H9 (cell line): ENCODE results near the gene TMEM9. TPM values are rescaled to one million over a fixed set of nuclear protein-coding genes. Genes with fewer than 3 reads are reported as not detected.

Source experiments
- DNase-seq: peaks from one replicate; pipeline ENCODE4 v3.0.0-alpha.2; 2017
- H2AFZ ChIP-seq: one replicate; pipeline ENCODE4 v1.6.1; 2013; ENCODE audit warnings: mild to moderate bottlenecking, low read length, control low read depth, moderate library complexity
- H2AK5ac ChIP-seq: 2 replicates; pipeline ENCODE4 v1.6.1; 2013; ENCODE audit warnings: low read length, control low read depth, mixed read lengths; ENCODE audit not compliant: insufficient read length
- H2BK120ac ChIP-seq: one replicate; pipeline ENCODE4 v1.6.1; 2013; ENCODE audit warnings: low read depth, mild to moderate bottlenecking, low read length, control low read depth, inconsistent platforms; ENCODE audit not compliant: poor library complexity, severe bottlenecking
- H2BK12ac ChIP-seq: 2 replicates; pipeline ENCODE4 v1.6.1; 2013; ENCODE audit warnings: low read length, control low read depth, mixed read lengths, low read depth; ENCODE audit not compliant: insufficient read length
- H2BK15ac ChIP-seq: 2 replicates; pipeline ENCODE4 v1.6.1; 2013; ENCODE audit warnings: low read depth, low read length, control low read depth
- H2BK20ac ChIP-seq: one replicate; pipeline ENCODE4 v1.6.1; 2013; ENCODE audit warnings: low read depth, mild to moderate bottlenecking, low read length, control low read depth, inconsistent platforms; ENCODE audit not compliant: poor library complexity, severe bottlenecking
- H2BK5ac ChIP-seq: 2 replicates; pipeline ENCODE4 v1.6.1; 2013; ENCODE audit warnings: low read length, control low read depth, mixed read lengths; ENCODE audit not compliant: insufficient read length
- H3K14ac ChIP-seq: 2 replicates; pipeline ENCODE4 v1.6.1; 2013; ENCODE audit warnings: low read length, control low read depth; ENCODE audit not compliant: insufficient read depth
- H3K18ac ChIP-seq: 2 replicates; pipeline ENCODE4 v1.6.1; 2013; ENCODE audit warnings: low read depth, mild to moderate bottlenecking, mixed read lengths, low read length, control low read depth; ENCODE audit not compliant: insufficient read length
- H3K23ac ChIP-seq: 2 replicates; pipeline ENCODE4 v1.6.1; 2013; ENCODE audit warnings: low read length, control low read depth, mixed read lengths, low read depth; ENCODE audit not compliant: insufficient read length
- H3K23me2 ChIP-seq: 2 replicates; pipeline ENCODE4 v1.6.1; 2013; ENCODE audit warnings: low read depth, mild to moderate bottlenecking, mixed read lengths, low read length, control low read depth; ENCODE audit not compliant: insufficient read length, poor library complexity, severe bottlenecking
- H3K27ac ChIP-seq: 2 replicates; pipeline ENCODE4 v1.5.1; 2013; ENCODE audit warnings: low read length, control low read depth, mixed read lengths, low read depth; ENCODE audit not compliant: insufficient read length
- H3K27me3 ChIP-seq: 2 replicates; pipeline ENCODE4 v1.6.1; 2013; ENCODE audit warnings: low read length, control low read depth, inconsistent platforms; ENCODE audit not compliant: insufficient read depth
- H3K4ac ChIP-seq: 2 replicates; pipeline ENCODE4 v1.6.1; 2013; ENCODE audit warnings: low read depth, mild to moderate bottlenecking, control low read depth, inconsistent platforms, low read length, moderate library complexity
- H3K4me1 ChIP-seq: 2 replicates; pipeline ENCODE4 v1.6.1; 2013; ENCODE audit warnings: low read length, control low read depth, inconsistent platforms; ENCODE audit not compliant: insufficient read depth
- H3K4me2 ChIP-seq: 2 replicates; pipeline ENCODE4 v1.6.1; 2013; ENCODE audit warnings: low read length, control low read depth, mixed read lengths; ENCODE audit not compliant: insufficient read length, insufficient read depth
- H3K56ac ChIP-seq: 2 replicates; pipeline ENCODE4 v1.6.1; 2013; ENCODE audit warnings: low read depth, mild to moderate bottlenecking, mixed read lengths, low read length, control low read depth; ENCODE audit not compliant: insufficient read length
- H3K79me1 ChIP-seq: 2 replicates; pipeline ENCODE4 v1.6.1; 2013; ENCODE audit warnings: low read depth, mild to moderate bottlenecking, moderate library complexity, low read length, control low read depth, inconsistent platforms; ENCODE audit not compliant: insufficient read depth, poor library complexity, severe bottlenecking
- H3K79me2 ChIP-seq: 2 replicates; pipeline ENCODE4 v1.6.1; 2013; ENCODE audit warnings: low read length, control low read depth, inconsistent platforms; ENCODE audit not compliant: insufficient read depth
- H3K9ac ChIP-seq: 2 replicates; pipeline ENCODE4 v1.6.1; 2013; ENCODE audit warnings: low read length, control low read depth, mixed read lengths; ENCODE audit not compliant: insufficient read length; ENCODE audit errors: extremely low read depth
- H3K9me3 ChIP-seq: one replicate; pipeline ENCODE4 v1.6.1; 2013; ENCODE audit warnings: low read depth, low read length, inconsistent platforms; ENCODE audit not compliant: control insufficient read depth
- H3T11ph ChIP-seq: one replicate; pipeline ENCODE4 v1.6.1; 2013; ENCODE audit warnings: mild to moderate bottlenecking, low read length, control low read depth, inconsistent platforms
- H4K20me1 ChIP-seq: one replicate; pipeline ENCODE4 v1.6.1; 2013; ENCODE audit not compliant: control insufficient read depth, insufficient read length, insufficient read depth
- H4K5ac ChIP-seq: 2 replicates; pipeline ENCODE4 v1.6.1; 2013; ENCODE audit warnings: low read depth, mild to moderate bottlenecking, mixed read lengths, low read length, control low read depth; ENCODE audit not compliant: insufficient read length
- H4K8ac ChIP-seq: replicated peaks from 2 replicates; pipeline ENCODE4 v1.6.1; 2013; ENCODE audit warnings: low read length, control low read depth, mixed read lengths, low read depth; ENCODE audit not compliant: insufficient read length
- H4K91ac ChIP-seq: 2 replicates; pipeline ENCODE4 v1.6.1; 2013; ENCODE audit warnings: low read depth, mild to moderate bottlenecking, moderate library complexity, mixed read lengths, low read length, control low read depth; ENCODE audit not compliant: insufficient read length
- H3K27ac Mint-ChIP-seq, 3 experiments: 2 replicates in 2 of 3; 3 replicates in 1 of 3; pipeline ENCODE4 v1.8.0; 2020 to 2021; ENCODE audit warnings: mixed read lengths in 3 of 3, mild to moderate bottlenecking in 1 of 3, moderate library complexity in 1 of 3
- H3K27me3 Mint-ChIP-seq: 2 replicates; pipeline ENCODE4 v1.8.0; 2021; ENCODE audit warnings: low read depth, mild to moderate bottlenecking, moderate library complexity, mixed read lengths
- H3K36me3 Mint-ChIP-seq, 3 experiments: 2 replicates in 2 of 3; 3 replicates in 1 of 3; pipeline ENCODE4 v1.8.0; 2020 to 2021; ENCODE audit warnings: low read depth in 3 of 3, mixed read lengths in 3 of 3; ENCODE audit not compliant: insufficient read depth in 1 of 3
- H3K4me1 Mint-ChIP-seq, 2 experiments: 2 replicates each; pipeline ENCODE4 v1.8.0; 2020; ENCODE audit warnings: mixed read lengths in 2 of 2
- H3K4me3 Mint-ChIP-seq, 2 experiments: 2 replicates in 1 of 2; 3 replicates in 1 of 2; pipeline ENCODE4 v1.8.0; 2020 to 2021; ENCODE audit warnings: mild to moderate bottlenecking in 2 of 2, mixed read lengths in 2 of 2, moderate library complexity in 1 of 2
- H3K9me3 Mint-ChIP-seq, 2 experiments: 2 replicates in 1 of 2; 3 replicates in 1 of 2; pipeline ENCODE4 v1.8.0; 2020; ENCODE audit warnings: mild to moderate bottlenecking in 2 of 2, mixed read lengths in 2 of 2, moderate library complexity in 1 of 2
- CTCF ChIP-seq: fragments of 200-600 bp; sonication (generic); conservative IDR thresholded peaks from 3 replicates; pipeline ENCODE4 v1.8.0; 2021; ENCODE audit warnings: antibody characterized with exemption, mild to moderate bottlenecking
- WGBS: extraction: QIAGEN DNeasy Blood & Tissue Kit; methylation state at CpG from one replicate; pipeline ENCODE4 v1.1.7; 2013; ENCODE audit warnings: missing lambda C conversion rate, low lambda C conversion rate, mixed read lengths; ENCODE audit not compliant: insufficient read length; ENCODE audit errors: extremely low coverage; 5-methylcytosine and 5-hydroxymethylcytosine counted together
- total RNA-seq: library from RNA; stranded (reverse); gene quantifications from 2 replicates; pipeline ENCODE4 v1.2.1, GENCODE V29; 2021

The TMEM9 gene
- total RNA-seq, 1 experiment from 2014 or later = 93.4 TPM

DNA sequence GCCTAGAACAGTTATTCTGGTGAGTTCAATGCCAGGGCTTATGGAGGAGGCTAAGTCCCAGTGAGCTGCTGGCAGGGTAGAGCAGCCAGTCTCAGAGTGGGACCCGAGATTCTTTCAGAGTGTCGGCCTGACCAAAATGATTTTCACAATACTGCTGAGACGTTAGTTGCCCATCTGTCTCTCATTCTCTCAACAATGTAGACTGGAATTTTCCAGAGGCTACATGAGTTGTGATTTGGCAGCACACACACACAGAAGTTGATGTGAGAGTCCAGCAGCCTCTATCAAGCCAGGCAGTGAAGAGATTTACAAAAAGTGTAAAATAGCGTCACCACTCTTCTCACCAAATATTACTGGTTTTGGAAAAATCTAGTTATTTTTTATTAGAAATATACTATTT, 63.7 kb downstream of the TMEM9 start:
- Histone ChIP-seq H3K27ac (no peak overlapping the region), H3K4ac (no peak overlapping the region), H3T11ph (no peak overlapping the region), H3K79me2 (no peaks in the 10 kb centered on the region), H2AK5ac (no peak overlapping the region), H3K9me3 (no peaks in the 10 kb centered on the region), H2BK20ac (no peak overlapping the region), H2BK5ac (no peak overlapping the region), H3K23ac (no peak overlapping the region), H2BK120ac (no peak overlapping the region), H3K23me2 (no peaks in the 10 kb centered on the region), H3K18ac (no peak overlapping the region), H3K9ac (no peak overlapping the region), H2BK12ac (no peak overlapping the region), H3K4me1 (no peaks in the 10 kb centered on the region), H3K79me1 (no peaks in the 10 kb centered on the region), H4K8ac (no peak overlapping the region), H3K27me3 (no peaks in the 10 kb centered on the region), H3K4me2 (no peak overlapping the region), H4K91ac (no peak overlapping the region), H3K14ac (no peak overlapping the region), H3K56ac (no peak overlapping the region), H2AFZ (no peak overlapping the region), H2BK15ac (no peak overlapping the region), H4K20me1 (no peaks in the 10 kb centered on the region), H4K5ac (no peak overlapping the region)
- DNase-seq = no peak
- Mint-ChIP-seq H3K4me3 (no peak overlapping the region), H3K4me1 (peaks cover 8 to 11% of the 10 kb centered on the region in 2 experiments), H3K27ac (no peak overlapping the region), H3K36me3 (no peaks in the 10 kb centered on the region), H3K9me3 (no peaks in the 10 kb centered on the region), H3K27me3 (peaks cover 8% of the 10 kb centered on the region)
- TF ChIP-seq CTCF = no peak
- WGBS = no CpG with 5 or more reads among the region's 4 CpGs
